ENCODE data around the gene CFAP119.

CFAP119 gene

DNA sequence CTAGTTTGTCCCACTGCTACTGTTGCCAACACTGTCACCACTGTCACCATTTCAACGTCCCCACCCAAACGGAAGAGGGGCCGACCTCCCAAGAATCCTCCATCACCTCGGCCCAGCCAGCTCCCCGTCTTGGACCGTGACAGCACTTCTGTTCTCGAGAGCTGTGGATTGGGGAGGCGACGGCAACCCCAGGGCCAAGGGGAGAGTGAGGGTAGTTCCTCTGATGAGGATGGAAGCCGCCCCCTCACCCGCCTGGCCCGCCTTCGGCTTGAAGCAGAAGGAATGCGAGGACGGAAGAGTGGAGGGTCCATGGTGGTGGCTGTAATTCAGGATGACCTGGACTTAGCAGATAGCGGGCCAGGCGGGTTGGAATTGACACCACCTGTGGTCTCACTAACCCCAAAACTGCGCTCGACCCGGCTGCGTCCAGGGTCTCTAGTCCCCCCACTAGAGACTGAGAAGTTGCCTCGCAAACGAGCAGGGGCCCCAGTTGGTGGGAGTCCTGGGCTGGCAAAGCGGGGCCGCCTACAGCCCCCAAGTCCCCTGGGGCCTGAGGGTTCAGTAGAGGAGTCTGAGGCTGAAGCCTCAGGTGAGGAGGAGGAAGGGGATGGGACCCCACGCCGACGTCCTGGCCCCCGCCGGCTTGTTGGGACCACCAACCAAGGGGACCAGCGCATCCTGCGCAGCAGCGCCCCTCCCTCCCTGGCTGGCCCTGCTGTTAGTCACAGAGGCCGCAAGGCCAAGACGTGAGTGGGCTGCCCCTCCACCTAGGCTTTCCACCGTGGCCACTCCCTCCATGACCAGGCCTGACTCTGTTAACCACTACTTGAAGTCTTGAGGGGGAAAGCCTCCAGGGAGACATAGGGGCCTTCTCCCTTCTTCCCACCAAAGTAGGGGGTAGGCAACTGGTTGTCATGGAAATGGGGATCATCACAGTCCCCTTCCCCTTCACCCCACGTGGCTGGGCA is 22.6 kb downstream of the CFAP119 start:
- no peak for DNase-seq

- DNase-seq: no peak
These were observed 23.8 kb downstream of the CFAP119 start for GRCh38 chr16:30737794-30738648.

DNA sequence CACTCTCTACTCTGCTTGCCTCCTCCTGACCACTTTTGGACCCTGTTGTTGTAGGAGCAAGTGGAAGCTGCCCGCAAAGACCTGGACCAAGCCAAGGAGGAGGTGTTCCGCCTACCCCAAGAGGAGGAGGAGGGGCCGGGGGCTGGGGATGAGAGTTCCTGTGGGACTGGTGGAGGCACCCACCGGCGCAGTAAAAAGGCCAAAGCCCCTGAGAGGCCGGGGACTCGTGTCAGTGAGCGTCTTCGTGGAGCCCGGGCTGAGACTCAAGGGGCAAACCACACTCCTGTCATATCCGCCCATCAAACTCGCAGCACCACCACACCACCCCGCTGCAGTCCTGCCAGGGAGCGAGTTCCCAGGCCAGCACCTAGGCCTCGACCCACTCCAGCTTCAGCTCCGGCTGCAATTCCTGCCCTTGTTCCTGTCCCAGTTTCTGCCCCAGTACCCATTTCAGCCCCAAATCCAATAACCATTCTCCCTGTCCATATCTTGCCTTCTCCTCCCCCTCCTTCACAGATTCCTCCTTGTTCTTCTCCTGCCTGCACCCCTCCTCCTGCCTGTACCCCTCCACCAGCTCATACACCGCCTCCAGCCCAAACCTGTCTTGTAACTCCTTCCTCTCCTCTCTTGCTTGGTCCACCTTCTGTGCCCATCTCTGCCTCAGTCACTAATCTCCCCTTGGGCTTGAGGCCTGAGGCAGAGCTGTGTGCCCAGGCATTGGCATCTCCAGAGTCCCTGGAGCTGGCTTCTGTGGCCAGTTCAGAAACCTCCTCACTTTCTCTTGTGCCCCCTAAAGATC is 24.7 kb downstream of the CFAP119 start:
- DNase-seq: no peak

GRCh38 chr16:30731411-30731810 is 30.5 kb downstream of the CFAP119 start:
- no peak for DNase-seq

DNA sequence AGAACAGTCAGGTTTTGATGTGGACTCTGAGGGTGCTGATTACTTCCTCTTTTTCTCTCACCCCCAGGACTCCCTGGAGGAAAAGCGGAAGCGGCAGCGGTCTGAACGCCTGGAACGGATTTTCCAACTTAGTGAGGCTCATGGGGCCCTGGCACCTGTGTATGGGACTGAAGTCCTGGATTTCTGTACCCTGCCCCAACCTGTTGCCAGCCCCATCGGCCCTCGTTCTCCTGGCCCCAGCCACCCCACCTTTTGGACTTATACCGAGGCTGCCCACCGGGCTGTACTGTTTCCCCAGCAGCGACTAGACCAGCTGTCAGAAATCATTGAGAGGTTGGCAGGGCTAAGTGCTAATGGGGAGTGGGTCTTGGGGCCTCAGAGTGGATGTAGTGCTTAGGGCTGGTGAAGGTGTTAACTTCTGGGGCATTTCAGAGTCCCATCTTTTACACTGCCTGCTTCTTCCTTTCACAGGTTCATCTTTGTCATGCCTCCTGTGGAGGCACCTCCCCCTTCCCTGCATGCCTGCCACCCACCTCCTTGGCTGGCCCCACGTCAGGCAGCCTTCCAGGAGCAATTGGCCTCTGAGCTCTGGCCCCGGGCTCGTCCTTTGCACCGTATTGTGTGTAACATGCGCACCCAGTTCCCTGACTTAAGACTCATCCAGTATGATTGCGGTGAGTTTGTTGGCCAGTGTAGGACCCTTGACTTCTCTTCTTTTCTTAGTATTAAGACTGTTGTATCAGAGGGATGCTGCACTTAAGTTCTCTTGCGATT is 32.8 kb downstream of the CFAP119 start:
- DNase-seq: no peak

DNA sequence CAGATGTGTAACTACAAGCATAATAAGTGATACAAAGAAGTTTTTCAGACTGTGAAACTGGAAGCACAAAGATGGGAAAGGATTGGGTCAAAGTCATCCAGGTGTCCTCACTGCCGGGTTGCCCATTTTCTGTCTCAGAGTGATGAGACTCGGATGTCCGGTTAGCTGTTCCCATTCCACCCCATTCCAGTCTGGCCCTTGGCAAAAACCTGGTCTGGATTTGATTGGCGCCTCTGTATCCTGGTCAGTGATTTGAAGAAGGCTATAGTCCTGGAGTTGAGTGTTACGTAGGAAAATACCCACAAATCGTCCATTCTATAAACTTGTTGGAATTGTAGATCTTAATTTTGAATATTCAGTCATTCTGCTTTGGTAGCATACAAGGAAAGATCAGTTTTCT is 33.5 kb downstream of the CFAP119 start:
- no peak for DNase-seq

DNA sequence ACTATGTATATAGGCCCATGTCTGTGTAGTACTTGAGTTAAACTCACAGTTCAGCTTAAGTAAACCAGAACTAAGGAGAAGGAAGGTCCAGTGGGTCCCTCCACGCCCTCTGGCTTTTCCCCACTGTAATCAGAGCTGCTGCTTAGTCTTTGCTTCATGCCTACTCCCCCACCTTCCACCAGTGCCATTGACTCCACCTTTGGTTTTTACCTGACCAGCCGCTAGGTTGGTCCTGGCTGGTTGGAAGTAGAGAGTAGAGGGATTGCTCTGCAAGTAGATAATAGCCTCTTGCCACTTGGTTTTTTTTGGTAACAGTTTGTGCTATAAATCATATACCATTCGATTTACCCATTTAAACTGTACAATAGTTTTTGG is 36.5 kb downstream of the CFAP119 start:
- DNase-seq: no peak

- no peak for DNase-seq
These were observed 37.0 kb downstream of the CFAP119 start for GRCh38 chr16:30724641-30725417.

GRCh38 chr16:30723725-30724355 is 38.0 kb downstream of the CFAP119 start:
- DNase-seq: no peak

GRCh38 chr16:30722916-30723315 is 38.9 kb downstream of the CFAP119 start:
- DNase-seq: no peak

DNA sequence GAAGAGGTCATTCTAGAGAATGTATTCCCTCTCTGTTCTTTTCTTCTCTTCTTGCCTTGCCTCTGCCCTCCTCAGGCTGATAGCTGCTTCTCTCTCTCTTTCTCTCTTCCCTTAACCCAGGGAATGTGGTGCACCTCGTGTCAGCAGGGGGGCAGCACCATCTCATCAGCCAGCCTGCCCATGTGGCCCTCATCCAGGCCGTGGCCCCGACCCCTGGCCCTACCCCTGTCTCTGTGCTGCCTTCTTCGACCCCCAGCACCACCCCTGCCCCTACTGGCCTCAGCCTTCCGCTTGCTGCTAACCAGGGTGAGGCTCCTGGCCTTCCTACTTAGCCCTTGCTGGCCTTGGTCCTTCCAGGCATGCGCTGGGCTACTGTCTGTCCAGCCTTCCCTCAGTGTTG is 39.4 kb downstream of the CFAP119 start:
- DNase-seq: no peak

- no peak for DNase-seq
These were observed 40.3 kb downstream of the CFAP119 start for GRCh38 chr16:30721606-30722005.

GRCh38 chr16:30721167-30721566 is 40.7 kb downstream of the CFAP119 start:
- no peak for DNase-seq

- no peak for DNase-seq
These were observed 41.2 kb downstream of the CFAP119 start for GRCh38 chr16:30720694-30721093.

DNA sequence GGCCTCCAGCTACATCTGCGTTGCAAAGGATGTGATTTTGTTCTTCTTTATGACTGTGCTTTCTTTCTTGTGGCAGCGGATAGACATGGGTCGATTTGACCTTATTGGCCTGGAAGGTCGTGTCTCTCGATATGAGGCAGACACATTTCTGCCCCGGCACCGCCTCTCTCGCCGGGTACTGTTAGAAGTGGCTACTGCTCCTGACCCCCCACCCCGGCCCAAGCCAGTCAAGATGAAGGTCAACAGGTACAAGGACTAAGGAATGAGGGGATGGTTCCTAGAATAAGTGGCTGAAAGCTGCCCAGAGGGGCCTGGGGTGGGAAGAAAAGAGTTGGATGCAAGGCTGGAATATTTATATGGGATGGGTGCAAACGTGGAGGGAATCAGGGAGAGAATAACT is 41.8 kb downstream of the CFAP119 start:
- DNase-seq: no peak

GRCh38 chr16:30715750-30716445 is 46.0 kb downstream of the CFAP119 start:
- DNase-seq: no peak

DNA sequence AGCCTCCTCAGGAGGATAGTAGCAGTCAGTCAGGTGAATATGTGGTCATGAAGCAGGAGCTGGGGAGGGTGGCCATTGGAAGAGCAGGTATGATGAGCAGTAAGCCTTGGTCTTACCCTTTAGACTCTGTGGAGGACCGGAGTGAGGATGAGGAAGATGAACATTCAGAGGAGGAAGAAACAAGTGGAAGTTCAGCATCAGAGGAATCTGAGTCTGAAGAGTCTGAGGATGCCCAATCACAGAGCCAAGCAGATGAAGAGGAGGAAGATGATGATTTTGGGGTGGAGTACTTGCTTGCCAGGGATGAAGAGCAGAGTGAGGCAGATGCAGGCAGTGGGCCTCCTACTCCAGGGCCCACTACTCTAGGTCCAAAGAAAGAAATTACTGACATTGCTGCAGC is 50.1 kb downstream of the CFAP119 start:
- no peak for DNase-seq

DNA sequence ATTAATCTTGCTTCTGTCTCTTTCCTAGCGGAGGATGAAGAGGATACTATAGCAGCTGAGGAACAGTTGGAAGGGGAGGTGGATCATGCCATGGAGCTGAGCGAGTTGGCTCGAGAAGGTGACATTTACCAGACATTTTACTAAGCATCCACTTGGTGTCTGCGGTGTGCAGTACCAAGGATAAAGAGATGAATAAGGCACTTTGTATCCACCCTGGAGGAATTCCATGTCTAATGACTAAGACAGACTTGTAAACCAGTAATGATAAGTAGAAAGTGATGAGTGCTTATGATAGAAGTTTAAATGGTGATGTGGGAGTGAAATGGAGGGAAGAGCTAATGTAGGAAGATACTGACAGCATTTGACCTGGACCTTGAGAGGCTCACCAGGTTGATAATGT is 50.9 kb downstream of the CFAP119 start:
- DNase-seq: no peak
